T47D (cell line): ENCODE data around the gene PPP4R4.

Experiments used
- DNase-seq, 2 experiments: peaks; one replicate each; pipeline versions ENCODE4 v3.0.0 to v3.0.0-alpha.2; 2011 to 2012; ENCODE audit warnings: low read depth in 1 of 2, low spot score in 1 of 2
- JUND ChIP-seq: IDR thresholded peaks from 2 replicates; pipeline ENCODE4 v1.6.1; 2012; ENCODE audit warnings: low read depth
- in situ Hi-C: cut with HindIII; loops from 2 replicates; pipeline ENCODE4 v1.10.0; 2016; ENCODE audit warnings: low sequenced_read_pairs, low pct_unique_long_range_greater_than_20kb

Gene PPP4R4

GRCh38 chr14:94157197-94157596 is 16.9 kb upstream of the PPP4R4 start:
- in situ Hi-C loops = no loop called here
- peak in 1 of 2 experiments; percentile 50 for DNase-seq
- no peak for TF ChIP-seq JUND

- DNase-seq = peak in 1 of 2 experiments; percentile 38
- in situ Hi-C loops = no loop called here
- TF ChIP-seq JUND = no peak
These were observed 15.8 kb upstream of the PPP4R4 start for GRCh38 chr14:94158239-94158883.

GRCh38 chr14:94161058-94161457 is 13.1 kb upstream of the PPP4R4 start:
- no peak for DNase-seq
- in situ Hi-C loops = no loop called here
- no peak for TF ChIP-seq JUND

- DNase-seq = no peak
- in situ Hi-C loops = no loop called here
- no peak for TF ChIP-seq JUND
These were observed 12.1 kb upstream of the PPP4R4 start for GRCh38 chr14:94161981-94162380.

- in situ Hi-C loops = no loop called here
These were observed 11.7 kb upstream of the PPP4R4 start for GRCh38 chr14:94162466-94162865.

GRCh38 chr14:94163796-94164195 is 10.3 kb upstream of the PPP4R4 start:
- in situ Hi-C loops = no loop called here
- TF ChIP-seq JUND = no peak
- DNase-seq = no peak

More at GRCh38 chr14:94162466-94162865, 11.7 kb upstream of the PPP4R4 start:
- TF ChIP-seq JUND = no peak
- DNase-seq = no peak

GRCh38 chr14:94164685-94165431 is 9.3 kb upstream of the PPP4R4 start:
- in situ Hi-C loops = no loop called here
- no peak for DNase-seq
- TF ChIP-seq JUND = no peak

- no peak for TF ChIP-seq JUND
- in situ Hi-C loops = no loop called here
- DNase-seq = no peak
These were observed 8.4 kb upstream of the PPP4R4 start for GRCh38 chr14:94165744-94166143.

- in situ Hi-C loops = no loop called here
- no peak for DNase-seq
- no peak for TF ChIP-seq JUND
These were observed 4.0 kb upstream of the PPP4R4 start for GRCh38 chr14:94170136-94170535.

- in situ Hi-C loops = no loop called here
- DNase-seq = no peak
- TF ChIP-seq JUND = no peak
These were observed 2.9 kb upstream of the PPP4R4 start for GRCh38 chr14:94171208-94171607.

GRCh38 chr14:94172545-94172944 is 1.6 kb upstream of the PPP4R4 start:
- in situ Hi-C loops = no loop called here
- DNase-seq = no peak
- no peak for TF ChIP-seq JUND

GRCh38 chr14:94173471-94173884 is 644 bp upstream of the PPP4R4 start:
- DNase-seq = peak in 1 of 2 experiments; percentile 35
- in situ Hi-C loops = no loop called here
- no peak for TF ChIP-seq JUND

GRCh38 chr14:94174604-94175010 is 485 bp downstream of the PPP4R4 start:
- DNase-seq = no peak
- in situ Hi-C loops = no loop called here
- no peak for TF ChIP-seq JUND
